Astrocyte (in vitro differentiated cells and primary cell): ENCODE results near the gene TMC8. TPM values are rescaled to one million over a fixed set of nuclear protein-coding genes. Genes with fewer than 3 reads are reported as not detected.

Experiments used
- DNase-seq: peaks from one replicate; pipeline ENCODE4 v3.0.0-alpha.2; 2010; ENCODE audit warnings: low read depth
- FAIRE-seq: peaks from 2 replicates; lab custom pipeline; 2011; peaks lifted over from hg19 to GRCh38; lab: Jason Lieb, UNC
- H2AFZ ChIP-seq: 2 replicates; pipeline ENCODE4 v1.6.0; 2012; ENCODE audit warnings: low read depth, low read length, inconsistent platforms
- H3K27ac ChIP-seq: 2 replicates; pipeline ENCODE4 v1.5.1; 2011; ENCODE audit warnings: low read depth, low read length, inconsistent platforms
- H3K27me3 ChIP-seq: 2 replicates; pipeline ENCODE4 v1.6.0; 2011; ENCODE audit warnings: low read length, inconsistent platforms; ENCODE audit not compliant: insufficient read depth
- H3K36me3 ChIP-seq: 2 replicates; pipeline ENCODE4 v1.5.1; 2011; ENCODE audit warnings: low read length, inconsistent platforms; ENCODE audit not compliant: insufficient read depth
- H3K4me1 ChIP-seq: 2 replicates; pipeline ENCODE4 v1.5.1; 2011; ENCODE audit warnings: low read length, inconsistent platforms; ENCODE audit not compliant: insufficient read depth
- H3K4me2 ChIP-seq: 2 replicates; pipeline ENCODE4 v1.6.0; 2012; ENCODE audit warnings: low read length, inconsistent platforms
- H3K4me3 ChIP-seq: 2 replicates; pipeline ENCODE4 v1.5.1; 2011; ENCODE audit warnings: low read depth, mild to moderate bottlenecking, low read length, inconsistent platforms; ENCODE audit not compliant: insufficient read depth
- H3K79me2 ChIP-seq: 2 replicates; pipeline ENCODE4 v1.6.0; 2012; ENCODE audit warnings: mild to moderate bottlenecking, low read length, inconsistent platforms; ENCODE audit not compliant: insufficient read depth
- H3K9ac ChIP-seq: 2 replicates; pipeline ENCODE4 v1.6.0; 2012; ENCODE audit warnings: mild to moderate bottlenecking, low read length, inconsistent platforms
- H3K9me3 ChIP-seq: 2 replicates; pipeline ENCODE4 v1.5.1; 2012; ENCODE audit warnings: low read depth, mild to moderate bottlenecking, low read length, inconsistent platforms; ENCODE audit not compliant: insufficient read depth
- H4K20me1 ChIP-seq: 2 replicates; pipeline ENCODE4 v1.6.0; 2012; ENCODE audit warnings: low read length, inconsistent platforms; ENCODE audit not compliant: insufficient read depth
- H3K27ac Mint-ChIP-seq: one replicate; pipeline ENCODE4 v1.8.0; 2021; ENCODE audit warnings: mild to moderate bottlenecking, mixed read lengths; ENCODE audit not compliant: unreplicated experiment
- H3K27me3 Mint-ChIP-seq: one replicate; pipeline ENCODE4 v1.8.0; 2021; ENCODE audit warnings: low read depth, mixed read lengths; ENCODE audit not compliant: unreplicated experiment
- H3K36me3 Mint-ChIP-seq: one replicate; pipeline ENCODE4 v1.8.0; 2021; ENCODE audit warnings: low read depth, mixed read lengths; ENCODE audit not compliant: unreplicated experiment
- H3K4me1 Mint-ChIP-seq: one replicate; pipeline ENCODE4 v1.8.0; 2021; ENCODE audit warnings: low read depth, mixed read lengths; ENCODE audit not compliant: unreplicated experiment
- H3K4me3 Mint-ChIP-seq: one replicate; pipeline ENCODE4 v1.8.0; 2021; ENCODE audit warnings: mild to moderate bottlenecking, moderate library complexity, mixed read lengths; ENCODE audit not compliant: unreplicated experiment
- H3K9me3 Mint-ChIP-seq: one replicate; pipeline ENCODE4 v1.8.0; 2021; ENCODE audit warnings: mild to moderate bottlenecking, mixed read lengths; ENCODE audit not compliant: unreplicated experiment
- CTCF ChIP-seq: IDR thresholded peaks from 2 replicates; pipeline ENCODE4 v1.5.1; 2011; ENCODE audit warnings: low read depth, mild to moderate bottlenecking, inconsistent platforms, low read length, moderate library complexity; ENCODE audit not compliant: insufficient read depth
- EZH2 ChIP-seq: IDR thresholded peaks from 2 replicates; pipeline ENCODE4 v1.6.1; 2012; ENCODE audit warnings: mild to moderate bottlenecking, low read length, inconsistent platforms; ENCODE audit not compliant: insufficient read depth
- total RNA-seq: library from RNA; stranded (reverse); gene quantifications from 2 replicates; pipeline ENCODE4 v1.2.1, GENCODE V29; 2021

Gene TMC8
- total RNA-seq, 1 donor from 2014 or later = 0.27 TPM

GRCh38 chr17:78096093-78096492, 34.5 kb upstream of the TMC8 start:
- no peak overlapping the region for H3K4me3 ChIP-seq
- H2AFZ ChIP-seq = no peak overlapping the region
- no peaks in the 10 kb centered on the region for H3K27me3 ChIP-seq
- H3K4me1 ChIP-seq = no peaks in the 10 kb centered on the region
- H3K9ac ChIP-seq = no peak overlapping the region
- Mint-ChIP-seq H3K27me3 (no peaks in the 10 kb centered on the region), H3K36me3 (peaks cover 41% of the 10 kb centered on the region), H3K4me3 (no peak overlapping the region), H3K4me1 (no peaks in the 10 kb centered on the region), H3K27ac (no peak overlapping the region), H3K9me3 (peaks cover 11% of the 10 kb centered on the region)
- no peaks in the 10 kb centered on the region for H4K20me1 ChIP-seq
- no peak overlapping the region for H3K27ac ChIP-seq
- peaks cover 9% of the 10 kb centered on the region for H3K36me3 ChIP-seq
- no peak overlapping the region for H3K4me2 ChIP-seq
- H3K9me3 ChIP-seq = no peaks in the 10 kb centered on the region
- no peak for FAIRE-seq
- TF ChIP-seq EZH2 (no peak), CTCF (no peak)
- no peaks in the 10 kb centered on the region for H3K79me2 ChIP-seq
- no peak for DNase-seq

GRCh38 chr17:78101112-78101511, 29.5 kb upstream of the TMC8 start:
- FAIRE-seq (no peak), DNase-seq (no peak)
- Mint-ChIP-seq H3K4me3 (peak overlapping the region; percentile 6), H3K27ac (no peak overlapping the region), H3K27me3 (no peaks in the 10 kb centered on the region), H3K9me3 (peaks cover 18% of the 10 kb centered on the region), H3K36me3 (peaks cover 42% of the 10 kb centered on the region), H3K4me1 (no peaks in the 10 kb centered on the region)
- no peak overlapping the region for H3K4me2 ChIP-seq
- H3K9ac ChIP-seq = no peak overlapping the region
- H3K4me3 ChIP-seq = no peak overlapping the region
- TF ChIP-seq CTCF (no peak), EZH2 (no peak)
- peaks cover 9% of the 10 kb centered on the region for H3K36me3 ChIP-seq
- H3K79me2 ChIP-seq = no peaks in the 10 kb centered on the region
- H3K27me3 ChIP-seq = no peaks in the 10 kb centered on the region
- no peak overlapping the region for H2AFZ ChIP-seq
- no peaks in the 10 kb centered on the region for H3K9me3 ChIP-seq
- H4K20me1 ChIP-seq = no peaks in the 10 kb centered on the region
- no peak overlapping the region for H3K27ac ChIP-seq
- no peaks in the 10 kb centered on the region for H3K4me1 ChIP-seq

- Mint-ChIP-seq H3K4me3 (peak overlapping the region; percentile 31), H3K4me1 (no peaks in the 10 kb centered on the region), H3K9me3 (peaks cover 18% of the 10 kb centered on the region), H3K36me3 (peaks cover 40% of the 10 kb centered on the region), H3K27ac (no peak overlapping the region), H3K27me3 (no peaks in the 10 kb centered on the region)
- no peaks in the 10 kb centered on the region for H3K9me3 ChIP-seq
- TF ChIP-seq EZH2 (no peak), CTCF (no peak)
- no peak overlapping the region for H3K4me3 ChIP-seq
- H3K9ac ChIP-seq = no peak overlapping the region
- H3K36me3 ChIP-seq = peaks cover 9% of the 10 kb centered on the region
- H3K4me2 ChIP-seq = no peak overlapping the region
- DNase-seq (no peak), FAIRE-seq (no peak)
- no peaks in the 10 kb centered on the region for H3K27me3 ChIP-seq
- no peak overlapping the region for H3K27ac ChIP-seq
- no peak overlapping the region for H2AFZ ChIP-seq
- no peaks in the 10 kb centered on the region for H4K20me1 ChIP-seq
- no peaks in the 10 kb centered on the region for H3K79me2 ChIP-seq
- no peaks in the 10 kb centered on the region for H3K4me1 ChIP-seq
These were observed 29.0 kb upstream of the TMC8 start for GRCh38 chr17:78101542-78101941.
